ENCODE results near the gene CELF1. TPM values are rescaled to one million over a fixed set of nuclear protein-coding genes. Genes with fewer than 3 reads are reported as not detected.

CELF1 gene
- total and polyA plus RNA-seq, 10 of the 15 experiments (the other 5 are each of a cell fraction or from before 2014, with no cell fraction given) = 35.3 to 128 (median 85.7) TPM

DNA sequence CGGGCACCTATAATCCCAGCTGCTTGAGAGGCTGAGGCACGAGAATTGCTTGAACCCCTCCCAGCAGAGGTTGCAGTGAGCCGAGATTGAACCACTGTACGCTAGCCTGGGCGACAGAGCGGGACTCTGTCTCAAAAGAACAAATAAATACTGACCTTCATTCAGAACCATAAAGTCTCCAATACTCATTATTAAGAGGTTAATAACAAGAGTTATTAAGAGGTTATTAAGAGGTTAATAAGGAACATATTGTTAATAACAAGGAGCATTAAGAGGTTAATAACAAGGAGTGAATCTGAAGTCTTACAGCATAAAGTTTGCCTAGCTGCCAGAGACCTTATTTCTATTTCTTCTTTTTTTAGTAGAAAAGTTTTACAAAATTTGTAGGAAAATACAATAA lies 7.6 kb downstream of the CELF1 start:
- ChIA-PET POLR2A (no interaction called here), SMC1A (ENCODE audit: uncharacterized antibody, unreplicated experiment) (interaction anchor here (7.2 kb wide), 1 partner anchor 13 kb away, joined by 42 read pairs; no protein-coding TSS in a partner anchor), CTCF (interaction anchor here (0.7 kb wide), 1 partner anchor 39 kb away, joined by 3 read pairs; no protein-coding TSS in a partner anchor), RAD21 (ENCODE audit: unreplicated experiment) (no interaction called here)
- in situ Hi-C loops (cut with MboI) = no loop called here
- BruUV-seq (replicated peaks) = no TSS peak
- H3K4me1 ChIP-seq (ENCODE audit: control insufficient read depth, insufficient read depth, low read length) = peaks cover 4% of the 10 kb centered on the region
- H3K4me3 ChIP-seq = no peak overlapping the region
- no peak overlapping the region for H2AFZ ChIP-seq (ENCODE audit: control insufficient read depth, low read depth, low read length)
- no peaks in the 10 kb centered on the region for H3K27me3 ChIP-seq (replicated peaks in 1 of 2; ENCODE audit: control insufficient read depth in 2 of 2, insufficient read depth in 2 of 2, low read length in 1 of 2)
- WGBS (ENCODE audit: insufficient coverage, insufficient replicate concordance, low lambda C conversion rate, missing lambda C conversion rate) = 97% methylated on average over 6 of the region's 6 CpGs
- H3K27ac ChIP-seq (ENCODE audit: control insufficient read depth, insufficient read depth) = no peak overlapping the region
- no peak for ATAC-seq
- no peak overlapping the region for H3K4me2 ChIP-seq (ENCODE audit: control insufficient read depth, insufficient read depth)
- H3K79me2 ChIP-seq (ENCODE audit: control insufficient read depth, insufficient read depth, low read length) = peaks cover 94% of the 10 kb centered on the region
- intact Hi-C loops (cut with micrococcal nuclease; ENCODE audit: unreplicated experiment) = no loop called here
- H3K9me3 ChIP-seq (replicated peaks; ENCODE audit: control insufficient read depth, insufficient read depth, low read length) = no peaks in the 10 kb centered on the region
- TF ChIP-seq, protein P1, sequence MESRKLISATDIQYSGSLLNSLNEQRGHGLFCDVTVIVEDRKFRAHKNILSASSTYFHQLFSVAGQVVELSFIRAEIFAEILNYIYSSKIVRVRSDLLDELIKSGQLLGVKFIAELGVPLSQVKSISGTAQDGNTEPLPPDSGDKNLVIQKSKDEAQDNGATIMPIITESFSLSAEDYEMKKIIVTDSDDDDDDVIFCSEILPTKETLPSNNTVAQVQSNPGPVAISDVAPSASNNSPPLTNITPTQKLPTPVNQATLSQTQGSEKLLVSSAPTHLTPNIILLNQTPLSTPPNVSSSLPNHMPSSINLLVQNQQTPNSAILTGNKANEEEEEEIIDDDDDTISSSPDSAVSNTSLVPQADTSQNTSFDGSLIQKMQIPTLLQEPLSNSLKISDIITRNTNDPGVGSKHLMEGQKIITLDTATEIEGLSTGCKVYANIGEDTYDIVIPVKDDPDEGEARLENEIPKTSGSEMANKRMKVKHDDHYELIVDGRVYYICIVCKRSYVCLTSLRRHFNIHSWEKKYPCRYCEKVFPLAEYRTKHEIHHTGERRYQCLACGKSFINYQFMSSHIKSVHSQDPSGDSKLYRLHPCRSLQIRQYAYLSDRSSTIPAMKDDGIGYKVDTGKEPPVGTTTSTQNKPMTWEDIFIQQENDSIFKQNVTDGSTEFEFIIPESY (IDR thresholded peaks at IDR 0.05) = no peak
- TF ChIP-seq RCOR1 (conservative IDR thresholded peaks at IDR 0.05; ENCODE audit: low read depth, low read length) = no peak
- TF ChIP-seq, protein P2, sequence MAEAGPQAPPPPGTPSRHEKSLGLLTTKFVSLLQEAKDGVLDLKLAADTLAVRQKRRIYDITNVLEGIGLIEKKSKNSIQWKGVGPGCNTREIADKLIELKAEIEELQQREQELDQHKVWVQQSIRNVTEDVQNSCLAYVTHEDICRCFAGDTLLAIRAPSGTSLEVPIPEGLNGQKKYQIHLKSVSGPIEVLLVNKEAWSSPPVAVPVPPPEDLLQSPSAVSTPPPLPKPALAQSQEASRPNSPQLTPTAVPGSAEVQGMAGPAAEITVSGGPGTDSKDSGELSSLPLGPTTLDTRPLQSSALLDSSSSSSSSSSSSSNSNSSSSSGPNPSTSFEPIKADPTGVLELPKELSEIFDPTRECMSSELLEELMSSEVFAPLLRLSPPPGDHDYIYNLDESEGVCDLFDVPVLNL (IDR thresholded peaks at IDR 0.05; ENCODE audit: low read depth, low read length) = no peak
- TF ChIP-seq ZBTB11 (CRISPR knock-in tag; IDR thresholded peaks at IDR 0.05) = no peak
- H3K36me3 ChIP-seq (ENCODE audit: control insufficient read depth in 2 of 2, insufficient read depth in 2 of 2, low read length in 1 of 2) = no peaks in the 10 kb centered on the region
- no peak overlapping the region for H3K9ac ChIP-seq (ENCODE audit: control insufficient read depth, insufficient read depth, low read length)
- H4K20me1 ChIP-seq (ENCODE audit: control insufficient read depth, insufficient read depth) = 0 out of 2 replicates have a peak, but pooled peaks cover 4% of the 10 kb centered on the region
- FAIRE-seq = no peak
- no peak for DNase-seq (ENCODE audit: low read depth, low spot score)
